Hindlimb muscle (tissue), 1 donor: ENCODE data around the gene LCNL1. TPM values are rescaled to one million over a fixed set of nuclear protein-coding genes. Genes with fewer than 3 reads are reported as not detected.

Experiments used
- DNase-seq: peaks from one replicate; pipeline ENCODE4 v3.0.0-alpha.2; 2013
- polyA plus RNA-seq: library from polyadenylated mRNA; unstranded; fragments of 120-200 nt; gene quantifications from one replicate; pipeline ENCODE4 v1.2.1, GENCODE V29; 2013; ENCODE audit not compliant: insufficient read length

LCNL1 gene
- polyA plus RNA-seq, result 0.85 TPM

DNA sequence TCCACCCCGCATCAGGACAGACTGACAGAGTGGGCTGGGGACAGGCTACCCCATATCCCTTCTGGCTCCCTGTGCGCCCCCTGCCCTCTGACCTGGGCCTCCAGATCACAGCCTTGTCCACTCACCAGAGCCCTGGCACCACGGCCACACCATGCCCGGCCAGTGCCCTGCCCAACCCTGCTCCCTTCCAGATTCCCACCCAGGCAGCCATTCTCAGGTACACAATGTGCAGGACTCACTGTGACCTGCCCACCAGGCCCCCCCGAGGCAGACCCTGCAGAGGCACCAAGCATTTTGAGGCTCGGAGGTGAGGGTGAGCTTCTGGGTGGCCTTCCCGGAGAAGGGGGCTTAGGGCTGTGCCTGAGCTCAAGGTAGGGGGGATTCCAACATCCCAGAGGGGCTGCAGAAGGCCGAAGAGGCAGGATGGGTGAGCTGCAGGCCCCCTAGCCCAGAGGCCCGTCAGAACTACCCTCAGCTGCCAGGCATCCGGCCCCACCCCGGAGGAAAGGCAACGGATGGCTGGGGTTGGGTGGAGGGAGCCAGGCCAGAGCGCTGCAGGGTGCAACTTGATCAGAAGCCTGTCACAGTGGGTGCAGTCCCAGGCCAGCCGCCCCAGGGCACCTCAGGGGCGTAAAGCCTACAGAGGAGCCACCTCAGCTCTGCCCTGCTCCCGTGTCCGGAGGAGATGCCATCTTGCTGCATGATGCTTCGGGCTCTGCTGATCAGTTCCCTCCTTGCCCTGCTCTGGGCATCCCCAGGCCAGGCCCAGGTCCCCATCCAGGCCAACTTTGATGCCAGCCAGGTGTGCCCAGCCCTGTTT, at the start of gene LCNL1:
Gene LCNL1, plus strand, starts transcription at position 762 of the 820 bp plus-strand sequence. CDS start 594 bp downstream, outside the sequence.
- DNase-seq, result no peak

DNA sequence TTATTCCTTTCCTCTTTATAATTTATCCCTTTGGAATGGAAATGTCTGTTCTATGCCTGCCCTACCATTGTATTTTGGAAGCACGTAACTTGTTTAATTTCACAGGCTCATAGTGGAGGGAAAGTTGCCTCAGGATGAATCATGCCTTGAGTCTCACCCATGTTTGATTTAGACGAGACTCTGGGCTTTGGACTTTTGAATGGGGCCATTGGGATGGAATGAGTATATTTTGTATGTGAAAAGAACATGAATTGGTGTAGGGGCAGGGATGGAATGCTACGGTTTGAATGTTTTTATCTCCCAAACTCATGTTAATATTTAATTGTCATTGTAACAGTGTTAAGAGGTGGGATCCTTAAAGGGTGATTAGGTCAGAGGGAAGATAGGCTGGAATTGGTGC, 48.5 kb upstream of the LCNL1 start:
- no peak for DNase-seq

DNA sequence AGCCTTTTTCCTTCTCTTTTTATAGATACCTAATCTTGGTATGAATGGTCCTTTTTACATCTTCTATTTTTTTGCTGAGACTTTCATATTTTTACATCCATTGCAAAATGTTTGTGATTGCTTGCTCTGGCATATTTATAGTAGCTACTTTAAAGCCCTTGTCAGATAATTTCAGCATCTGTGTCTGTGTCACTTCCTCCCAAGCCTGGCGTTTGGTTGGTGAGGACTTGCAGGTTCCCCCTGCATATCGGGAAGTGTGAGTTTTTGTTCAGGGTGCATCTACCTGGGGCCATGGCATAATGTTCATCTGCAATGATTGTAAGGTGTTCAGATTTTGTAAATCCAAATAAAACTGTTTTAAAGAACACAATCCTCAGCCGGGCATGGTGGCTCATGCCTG, 47.1 kb upstream of the LCNL1 start:
- DNase-seq, result no peak

DNA sequence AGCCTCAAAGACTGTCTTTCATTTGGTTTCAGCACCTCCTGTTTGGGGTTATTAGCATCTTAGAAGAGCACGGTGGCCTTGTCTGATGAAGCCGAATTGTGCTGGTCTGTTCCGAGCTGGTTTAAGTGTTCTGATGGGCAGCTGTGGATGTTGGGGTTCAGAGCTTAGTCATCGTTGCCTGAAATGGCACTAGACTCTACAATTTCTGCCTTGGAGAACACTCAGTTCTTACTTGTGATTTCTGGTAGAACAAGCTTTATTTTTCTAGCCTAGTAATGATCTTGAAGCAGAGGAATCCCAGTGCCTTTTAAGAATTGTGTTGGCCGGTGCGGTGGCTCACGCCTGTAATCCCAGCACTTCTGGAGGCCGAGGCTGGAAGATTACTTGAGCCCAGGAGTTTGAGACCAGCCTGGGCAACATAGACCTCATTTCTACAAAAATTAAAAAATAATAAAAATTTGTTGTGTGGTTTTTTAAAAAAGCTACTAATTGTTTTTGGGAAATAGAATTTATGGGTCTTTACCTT, 46.1 kb upstream of the LCNL1 start:
- no peak for DNase-seq

DNA sequence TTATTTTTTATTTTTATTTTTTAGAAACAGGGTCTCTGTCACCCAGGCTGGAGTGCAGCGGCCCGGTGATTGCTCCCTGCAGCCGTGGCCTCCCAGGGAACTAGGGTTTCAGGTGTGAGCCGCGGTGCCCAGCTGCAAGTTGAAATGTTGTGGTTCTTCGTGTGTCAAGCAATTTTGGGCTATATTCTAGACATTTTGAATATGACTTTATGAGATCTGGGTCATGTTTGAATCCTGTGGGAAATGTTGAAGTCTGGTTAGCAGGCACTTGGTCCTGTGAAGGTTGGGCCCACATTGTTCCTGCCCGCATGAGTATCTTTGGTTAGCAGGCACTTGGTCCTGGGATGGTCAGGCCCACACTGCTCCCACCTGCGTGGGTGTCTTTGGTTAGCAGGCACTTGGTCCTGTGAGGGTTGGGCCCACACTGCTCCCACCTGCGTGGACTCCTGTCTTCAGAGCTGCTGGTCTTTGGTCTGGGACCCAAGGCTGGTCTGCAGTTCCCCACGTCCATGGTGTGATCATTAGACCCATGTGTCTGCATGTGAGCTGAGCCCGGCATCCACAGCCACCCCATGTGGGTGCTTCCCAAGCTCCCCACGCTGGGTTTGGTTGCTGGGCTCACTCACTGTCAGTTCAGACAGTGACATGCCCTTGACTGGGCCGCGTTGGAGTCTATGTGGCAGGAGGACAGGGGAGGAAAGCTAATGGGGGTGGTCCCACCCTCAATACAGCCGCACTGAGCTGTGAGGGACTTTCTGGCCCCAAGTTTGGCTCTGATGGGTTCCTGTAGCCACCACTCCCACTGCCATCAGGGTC, 45.4 kb upstream of the LCNL1 start:
- DNase-seq, result no peak

DNA sequence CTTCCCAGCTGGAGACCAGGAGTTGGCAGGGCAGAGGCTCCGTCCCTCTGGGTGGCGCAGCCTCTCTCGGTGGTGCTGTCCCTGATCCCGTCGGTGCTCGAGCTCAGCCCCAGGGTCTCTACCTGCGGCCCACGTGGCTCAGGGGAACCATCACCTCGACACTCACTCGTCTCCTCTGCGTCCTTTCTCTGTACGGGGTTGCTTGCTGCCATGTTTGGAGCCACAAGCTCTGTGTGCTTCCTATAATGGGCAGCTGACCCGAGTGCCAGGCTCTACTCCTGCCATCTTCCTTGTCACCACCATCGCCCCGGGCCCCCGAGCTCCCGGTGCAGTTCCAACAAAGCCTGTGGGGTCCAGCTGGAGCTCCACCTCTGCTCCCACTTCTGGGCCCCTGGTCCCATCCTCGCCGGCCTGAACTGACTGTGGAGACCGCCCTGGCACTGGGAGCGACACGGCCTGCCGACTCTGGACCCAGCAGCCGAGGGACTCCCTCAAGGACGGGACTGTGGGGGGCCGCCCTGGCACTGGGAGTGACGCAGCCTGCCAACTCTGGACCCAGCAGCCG, 43.3 kb upstream of the LCNL1 start:
- no peak for DNase-seq

DNA sequence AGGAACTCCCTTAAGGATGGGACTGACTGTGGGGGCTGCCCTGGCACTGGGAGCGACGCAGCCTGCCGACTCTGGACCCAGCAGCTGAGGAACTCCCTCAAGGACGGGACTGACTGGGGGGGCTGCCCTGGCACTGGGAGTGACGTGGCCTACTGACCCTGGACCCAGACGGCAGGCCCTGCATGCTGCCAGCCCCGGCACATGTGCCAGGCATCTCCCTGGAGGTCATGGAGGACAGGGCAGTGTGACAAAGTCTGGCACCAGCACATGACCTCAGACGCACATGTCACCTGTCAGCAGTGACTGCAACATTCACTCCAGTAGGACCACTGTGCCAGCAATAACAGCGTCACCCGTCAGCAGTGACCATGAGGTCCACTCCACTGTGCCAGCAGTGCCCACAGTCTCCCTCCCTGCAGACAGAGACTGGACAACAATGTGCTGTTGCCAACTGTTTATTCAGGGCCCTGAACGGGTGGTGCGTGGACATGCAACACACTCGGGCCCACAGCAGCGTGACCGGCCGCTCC, 42.7 kb upstream of the LCNL1 start:
- no peak for DNase-seq

DNA sequence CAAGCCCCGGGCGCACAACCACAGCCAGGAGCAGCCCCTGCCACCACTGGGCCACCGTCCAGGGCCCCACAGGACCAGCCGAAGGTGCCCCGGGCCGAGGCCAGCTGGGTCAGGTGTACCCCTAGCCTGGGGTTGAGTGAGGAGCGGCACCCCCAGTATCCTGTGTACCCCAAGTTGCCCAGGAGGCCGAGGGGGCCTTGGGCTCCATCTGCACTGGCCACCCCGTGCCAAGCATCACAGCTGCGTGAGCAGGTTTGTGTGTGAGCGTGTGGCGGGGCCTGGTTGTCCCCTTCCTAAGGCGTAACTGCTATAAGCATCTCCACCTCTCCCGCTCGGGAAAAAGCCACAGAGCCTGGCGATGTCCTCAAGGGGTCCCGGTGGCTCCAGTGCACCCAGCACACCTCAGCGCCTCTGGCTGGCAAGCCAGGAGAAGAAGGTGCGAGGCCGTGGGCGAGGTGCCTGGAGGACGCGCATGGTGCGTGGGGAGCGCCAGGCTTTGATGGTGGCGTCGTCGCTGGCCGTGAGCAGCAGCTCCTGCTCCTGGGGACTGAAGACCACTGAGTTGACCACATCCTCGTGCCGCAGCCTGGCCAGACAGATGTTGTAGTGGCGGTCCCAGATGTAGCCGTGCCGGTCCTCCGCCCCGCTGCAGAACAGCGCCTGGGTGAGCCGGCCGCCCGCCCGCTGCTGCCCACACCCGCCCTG, 42.1 kb upstream of the LCNL1 start:
- DNase-seq, result no peak

DNA sequence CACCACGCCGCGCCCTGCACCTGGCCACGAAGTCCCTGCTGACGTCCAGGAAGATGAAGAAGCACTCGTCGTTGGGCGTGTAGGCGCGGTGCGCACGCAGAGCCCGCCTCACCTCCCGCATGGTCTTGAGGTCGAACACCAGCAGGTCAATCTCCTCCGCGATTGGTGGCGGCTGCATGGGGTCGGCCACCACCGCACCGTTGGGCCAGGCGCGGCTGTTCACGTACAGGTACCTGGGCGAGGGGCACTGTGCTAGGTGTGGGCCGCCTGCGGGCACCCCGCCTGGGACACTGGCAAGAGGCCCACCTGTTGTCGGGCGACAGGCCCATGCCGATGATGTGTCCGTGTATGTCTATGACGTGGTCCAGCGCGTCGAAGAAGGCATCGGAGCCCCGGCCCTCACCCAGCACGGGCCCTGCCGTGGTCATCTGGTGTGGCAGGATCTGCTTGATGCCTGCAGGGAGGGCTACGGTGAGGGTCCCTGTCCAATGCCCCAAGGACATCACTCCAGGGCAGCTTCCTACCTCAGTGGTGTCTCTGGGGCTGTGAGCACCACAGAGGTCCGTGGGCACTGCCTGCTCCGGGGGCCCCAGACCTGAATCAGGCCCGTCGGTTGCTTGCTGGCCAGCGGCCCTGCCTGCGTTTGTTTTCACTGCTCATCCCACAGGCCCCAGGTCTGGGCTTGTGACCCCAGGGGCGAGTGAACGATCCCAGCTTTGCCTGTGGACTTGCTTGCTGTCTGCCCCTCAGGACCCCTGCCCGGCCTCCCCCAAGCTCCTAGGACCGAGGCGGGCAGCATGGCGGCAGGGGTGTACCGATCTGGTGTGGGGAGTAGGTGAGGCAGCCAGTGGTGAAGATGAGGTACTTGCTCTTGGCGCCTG, 41.3 kb upstream of the LCNL1 start:
- DNase-seq, result no peak

DNA sequence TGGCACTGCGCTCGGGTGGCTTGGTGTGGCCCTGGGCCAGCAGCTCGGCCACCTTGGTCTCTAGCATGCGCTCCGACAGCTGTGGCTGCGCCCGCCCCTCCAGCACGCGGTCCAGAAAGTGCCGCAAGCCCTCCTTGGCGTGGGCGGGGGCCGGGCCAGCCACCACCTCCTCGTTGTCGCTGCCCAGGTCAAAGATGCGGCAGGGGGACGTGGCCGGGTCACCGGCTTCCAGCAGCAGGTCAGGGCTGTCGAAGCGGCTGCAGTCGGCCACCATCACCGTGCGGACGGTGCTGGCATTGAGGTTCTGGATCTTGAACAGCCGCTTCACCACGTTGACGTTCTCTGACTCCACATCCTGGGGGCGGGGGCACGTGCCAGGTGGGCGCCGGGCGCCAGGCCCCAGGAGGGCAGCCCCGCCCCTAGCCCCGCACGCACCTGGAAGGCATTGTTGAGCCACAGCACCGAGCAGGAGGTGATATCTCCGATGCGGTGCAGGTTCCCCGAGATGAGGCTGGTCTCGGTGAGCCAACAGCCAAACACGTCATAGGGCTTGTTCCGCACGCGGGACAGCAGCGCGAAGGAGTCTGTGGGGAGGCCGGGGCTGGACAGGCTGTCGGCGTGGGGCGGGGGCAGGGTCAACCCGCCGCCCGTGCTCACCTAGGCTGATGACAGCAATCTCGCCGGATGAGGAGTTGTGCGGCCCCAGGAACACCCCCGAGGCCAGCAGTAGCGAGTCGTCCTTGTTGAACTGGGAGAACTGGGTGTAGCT, 40.5 kb upstream of the LCNL1 start:
- no peak for DNase-seq

DNA sequence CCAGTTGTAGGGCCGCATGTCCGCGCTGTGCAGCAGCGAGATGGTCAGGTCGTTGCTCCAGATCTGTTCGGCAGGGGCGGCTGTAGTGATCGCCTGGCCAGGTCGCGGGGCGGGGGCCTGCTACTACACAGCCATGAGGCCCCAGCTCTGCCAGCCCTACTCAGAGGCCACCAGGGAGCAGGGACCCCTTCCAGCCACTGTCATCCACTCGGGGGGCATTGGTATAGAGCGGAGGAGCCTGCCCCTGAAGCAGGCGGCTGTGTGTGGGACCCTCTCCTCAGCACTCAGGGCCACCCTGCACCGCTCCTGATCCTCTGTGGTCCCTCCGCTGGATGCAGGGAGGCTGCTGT, 39.9 kb upstream of the LCNL1 start:
- no peak for DNase-seq

DNA sequence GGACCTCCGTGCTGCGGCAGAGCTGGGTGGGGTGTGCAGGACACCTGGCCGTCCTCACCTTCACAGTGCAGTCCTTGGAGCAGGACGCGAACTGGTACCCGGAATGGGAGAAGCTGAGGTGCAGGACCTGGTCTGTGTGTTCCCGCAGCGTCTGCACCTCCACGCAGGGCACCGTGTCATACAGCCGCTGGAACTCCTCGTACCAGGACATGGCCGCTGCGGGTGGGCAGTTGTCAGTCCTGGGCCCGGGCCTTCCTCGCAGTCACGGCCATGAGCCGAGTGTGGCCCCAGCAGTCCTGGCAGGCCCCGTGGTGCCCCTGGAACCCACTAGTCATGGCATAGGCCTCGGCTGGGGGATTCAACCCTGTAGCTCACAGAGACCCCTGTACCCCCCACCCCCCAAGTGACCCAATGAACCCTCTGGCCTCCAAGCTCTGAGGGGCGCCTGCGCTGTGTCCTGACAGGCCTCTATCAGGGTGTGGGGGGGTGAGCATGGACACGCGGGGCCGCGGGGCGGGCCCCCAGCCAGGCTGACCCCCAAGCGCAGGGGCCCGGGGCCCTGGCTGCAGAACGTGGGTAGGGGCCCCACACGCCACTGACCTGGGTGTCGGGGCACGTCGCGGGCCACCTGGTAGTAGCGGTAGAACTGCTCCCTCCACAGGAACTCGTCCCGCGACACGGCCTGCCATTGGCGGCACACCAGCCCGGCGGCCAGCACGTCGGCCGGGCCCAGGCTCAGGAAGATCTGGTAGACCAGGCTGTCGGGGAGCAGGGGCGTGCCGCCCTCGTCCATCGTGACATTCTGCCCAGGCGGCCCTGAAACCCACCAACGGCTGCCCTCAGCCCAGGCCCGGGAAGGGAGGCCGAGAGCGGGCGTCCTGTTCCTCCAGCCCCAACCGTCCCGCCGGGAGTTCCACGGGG, 39.2 kb upstream of the LCNL1 start:
- no peak for DNase-seq

DNA sequence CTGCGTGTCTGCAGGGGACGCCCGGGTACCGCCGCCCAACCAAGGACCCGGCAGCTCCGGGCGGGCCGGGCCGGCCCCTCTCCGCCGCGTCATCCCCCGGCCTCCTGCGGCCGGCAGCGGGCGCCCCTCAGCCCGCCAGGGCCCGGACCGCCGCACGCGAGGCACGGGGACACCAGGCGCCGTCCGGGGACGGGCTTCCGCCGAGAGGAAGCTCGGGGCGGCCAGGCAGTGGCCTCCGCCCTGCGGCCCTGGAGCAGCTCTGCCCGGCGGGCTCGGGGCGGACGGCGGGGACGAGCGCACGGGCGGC, 38.6 kb upstream of the LCNL1 start:
- no peak for DNase-seq

DNA sequence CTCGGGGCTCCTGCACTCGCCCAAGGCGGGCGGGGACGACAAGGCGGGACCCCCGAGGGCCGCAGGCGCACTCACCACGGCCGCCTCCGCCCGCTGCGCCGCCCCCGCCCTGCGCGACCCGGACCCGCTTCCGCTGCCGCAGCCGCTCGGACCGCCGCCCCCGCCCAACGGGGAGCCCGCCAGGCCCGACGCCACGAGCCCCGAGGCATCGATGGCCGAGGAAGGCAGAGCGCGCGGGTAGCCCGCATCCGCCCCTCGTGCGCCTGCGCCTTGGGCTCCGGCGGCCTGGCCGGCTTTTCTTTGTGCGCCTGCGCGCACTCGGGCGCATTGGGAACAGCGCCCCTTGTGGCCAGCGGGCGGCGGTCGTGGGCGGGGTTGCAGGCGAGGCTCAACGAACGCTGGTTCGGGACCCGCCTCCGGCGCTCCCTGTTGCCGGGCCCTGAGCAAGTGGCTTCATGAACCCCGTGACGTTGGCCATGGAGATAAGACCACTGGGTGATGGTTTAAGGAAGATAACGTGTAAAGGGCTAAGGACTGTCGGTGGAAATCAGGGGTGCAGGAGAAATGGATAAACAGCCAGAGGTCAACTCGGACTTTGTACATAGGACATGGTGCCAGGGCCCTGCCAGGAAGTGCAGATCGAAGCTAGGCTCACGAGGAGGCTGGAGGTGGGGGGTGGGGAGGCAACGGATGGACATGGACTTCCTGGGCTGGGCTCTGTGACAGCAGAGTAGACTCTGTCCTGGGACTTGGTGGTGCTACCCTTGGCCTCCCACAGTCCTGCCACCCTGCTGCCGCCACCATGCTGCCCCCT, 38.1 kb upstream of the LCNL1 start, which contains the start of the genes C8G and FBXW5:
Gene C8G, plus strand, starts transcription at position 725 of the 814 bp plus-strand sequence. Its CDS starts 78 bp downstream, at position 803.
Gene FBXW5, minus strand, starts transcription at position 220 of the 814 bp plus-strand sequence. CDS start 655 bp downstream, outside the sequence.
- peak; percentile 97 for DNase-seq

DNA sequence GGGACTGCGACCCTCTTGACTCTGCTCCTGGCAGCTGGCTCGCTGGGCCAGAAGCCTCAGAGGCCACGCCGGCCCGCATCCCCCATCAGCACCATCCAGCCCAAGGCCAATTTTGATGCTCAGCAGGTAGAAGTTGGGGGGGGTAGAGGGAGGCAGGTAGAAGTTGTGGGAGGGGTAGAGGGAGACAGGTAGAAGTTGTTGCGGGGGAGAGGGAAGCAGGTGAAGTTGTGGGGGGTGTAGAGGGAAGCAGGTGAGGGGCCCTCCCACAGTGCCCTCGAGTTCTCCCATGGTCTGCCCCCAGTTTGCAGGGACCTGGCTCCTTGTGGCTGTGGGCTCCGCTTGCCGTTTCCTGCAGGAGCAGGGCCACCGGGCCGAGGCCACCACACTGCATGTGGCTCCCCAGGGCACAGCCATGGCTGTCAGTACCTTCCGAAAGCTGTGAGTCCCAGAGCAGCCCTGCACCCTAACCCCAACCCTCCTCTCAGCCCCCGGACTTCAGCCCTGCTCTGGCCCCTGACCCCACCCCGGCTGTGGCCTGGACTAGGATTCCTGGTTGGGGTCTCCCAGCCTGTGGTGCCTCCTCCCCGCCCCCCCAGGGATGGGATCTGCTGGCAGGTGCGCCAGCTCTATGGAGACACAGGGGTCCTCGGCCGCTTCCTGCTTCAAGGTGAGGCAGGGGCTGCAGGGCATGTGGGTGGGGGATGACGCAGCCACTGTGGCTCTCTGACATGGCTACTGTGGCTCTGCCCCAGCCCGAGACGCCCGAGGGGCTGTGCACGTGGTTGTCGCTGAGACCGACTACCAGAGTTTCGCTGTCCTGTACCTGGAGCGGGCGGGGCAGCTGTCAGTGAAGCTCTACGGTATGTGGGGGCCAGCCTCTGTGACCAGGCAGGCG, 37.2 kb upstream of the LCNL1 start:
- DNase-seq, result no peak

DNA sequence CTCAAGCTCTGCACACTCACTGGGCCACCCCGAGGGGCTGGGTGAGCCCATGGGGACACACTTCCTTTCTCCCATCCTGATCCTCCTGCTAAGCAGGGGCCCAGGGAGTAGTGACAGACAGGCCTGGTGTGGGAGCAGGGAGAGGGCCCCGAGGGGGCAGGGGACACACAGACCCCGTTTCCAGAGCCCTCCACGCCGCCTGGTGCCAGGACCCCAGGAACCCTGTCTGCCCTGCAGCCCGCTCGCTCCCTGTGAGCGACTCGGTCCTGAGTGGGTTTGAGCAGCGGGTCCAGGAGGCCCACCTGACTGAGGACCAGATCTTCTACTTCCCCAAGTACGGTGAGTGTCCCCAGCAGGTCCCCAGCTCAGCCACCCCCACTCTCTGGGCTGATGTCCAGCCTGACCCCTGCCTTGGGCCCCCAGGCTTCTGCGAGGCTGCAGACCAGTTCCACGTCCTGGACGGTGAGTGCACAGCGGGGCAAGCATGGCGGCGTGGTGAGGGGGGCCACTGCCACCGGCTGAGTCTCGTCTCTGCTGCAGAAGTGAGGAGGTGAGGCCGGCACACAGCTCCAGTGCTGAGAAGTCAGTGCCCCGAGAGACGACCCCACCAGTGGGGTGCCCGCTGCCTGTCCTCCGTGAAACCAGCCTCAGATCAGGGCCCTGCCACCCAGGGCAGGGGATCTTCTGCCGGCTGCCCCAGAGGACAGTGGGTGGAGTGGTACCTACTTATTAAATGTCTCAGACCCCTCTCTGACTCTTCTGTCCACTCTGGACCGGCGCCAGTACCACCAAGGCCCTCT, 36.4 kb upstream of the LCNL1 start:
- DNase-seq, result no peak
